ENCODE data around the gene AFAP1L2.
A peak's percentile ranks its signal among the peaks of the same experiment; 100 is the strongest.
"Not testable (repeated sequence)": the region's sequence is repeated elsewhere in the genome, so short reads cannot be mapped to it uniquely, and the experiment has no call there.

Gene AFAP1L2

DNA sequence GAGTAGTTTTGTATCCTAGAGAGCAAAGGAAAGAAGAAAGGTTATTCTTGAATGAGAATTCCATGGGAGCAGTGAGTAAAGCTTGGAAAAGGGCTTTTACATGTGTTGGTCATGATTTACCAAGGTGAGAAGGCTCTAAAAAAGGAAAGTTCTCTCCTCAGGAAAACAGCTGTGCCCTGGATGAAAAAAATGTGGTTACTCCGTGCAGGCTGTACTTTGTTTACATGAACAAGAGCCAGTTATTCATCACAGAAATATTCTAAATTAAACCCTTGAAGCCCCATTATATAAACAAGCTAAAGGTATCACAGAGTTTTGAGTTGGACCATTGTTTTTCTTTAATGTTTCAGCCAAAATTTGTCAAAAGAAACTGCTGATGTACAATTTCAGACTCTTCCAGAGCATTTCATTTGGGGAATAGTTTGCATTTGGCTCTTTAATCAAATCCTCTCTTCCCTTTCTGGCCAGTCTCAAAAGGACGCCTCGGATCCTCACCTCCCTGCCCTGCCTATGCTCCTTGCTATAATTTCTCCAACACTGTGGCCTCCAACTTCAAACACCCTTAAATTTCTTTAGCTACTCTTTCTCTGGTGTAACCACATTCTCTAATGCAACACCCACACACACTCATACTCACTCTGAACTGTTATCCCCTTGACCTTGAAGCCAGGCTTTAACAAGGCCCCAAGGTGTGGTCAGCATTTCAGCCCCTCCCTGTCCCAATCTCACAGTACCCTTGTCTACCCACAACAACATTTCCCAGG is 47.4 kb downstream of the AFAP1L2 start:
- DNase-seq = no peak

- no peak for DNase-seq
Measured at GRCh38 chr10:114356126-114356525, 48.2 kb downstream of the AFAP1L2 start.

GRCh38 chr10:114353383-114353782 is 50.9 kb downstream of the AFAP1L2 start:
- DNase-seq = no peak

- DNase-seq = peak; percentile 4
Measured at GRCh38 chr10:114352653-114353298, 51.5 kb downstream of the AFAP1L2 start.

DNA sequence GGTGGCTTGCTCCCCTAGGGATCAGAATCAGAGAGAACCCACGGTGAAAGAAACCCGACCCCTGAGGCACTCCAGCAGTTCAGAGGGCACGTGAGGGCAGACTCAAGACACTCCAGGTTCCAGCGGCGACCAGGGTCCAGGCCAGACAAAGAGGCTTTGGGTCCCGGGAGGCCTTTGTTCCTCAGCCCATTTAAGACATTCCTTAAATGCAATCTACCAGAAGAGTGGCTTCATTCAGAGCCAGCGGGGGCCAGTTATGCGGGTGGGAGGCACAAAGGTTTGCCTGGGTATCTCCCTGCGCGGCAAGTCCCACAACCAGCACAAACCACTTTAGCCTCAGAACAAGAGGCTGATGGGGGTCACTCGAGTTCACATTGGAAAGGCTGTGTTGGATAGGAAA is 53.6 kb downstream of the AFAP1L2 start:
- no peak for DNase-seq

DNA sequence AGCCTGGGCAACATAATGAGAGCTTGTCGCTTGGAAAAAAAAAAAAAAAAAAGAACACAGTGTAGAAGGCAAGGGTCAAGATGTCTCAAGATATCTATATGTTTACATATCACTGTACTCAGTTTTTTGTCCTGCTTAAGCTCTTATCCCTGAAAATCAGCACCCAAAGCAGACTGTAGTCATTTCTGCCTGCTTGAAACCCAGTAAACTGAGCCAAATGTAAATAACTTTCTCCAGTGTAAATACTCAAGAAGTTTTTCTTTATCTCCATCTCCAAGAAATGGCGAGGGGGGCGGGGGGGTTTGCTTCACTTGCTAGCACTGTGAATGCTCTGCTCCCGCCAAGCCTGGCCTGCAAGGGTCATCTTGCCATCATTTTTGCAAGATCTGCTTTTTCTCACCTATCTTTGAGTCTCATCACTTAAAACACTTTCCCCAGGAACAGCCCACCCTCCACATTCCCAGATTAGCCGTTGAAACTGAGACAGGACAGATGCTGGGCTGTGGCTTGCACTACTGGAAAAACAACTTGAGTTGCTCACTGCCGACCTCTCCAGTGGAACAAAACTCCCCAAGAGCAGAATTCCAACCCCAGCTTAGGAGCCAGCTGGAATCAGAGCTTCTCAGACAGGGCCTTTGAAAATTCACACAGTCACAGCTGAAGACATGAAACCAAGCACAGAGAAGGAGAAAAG is 54.6 kb downstream of the AFAP1L2 start:
- DNase-seq = no peak

DNA sequence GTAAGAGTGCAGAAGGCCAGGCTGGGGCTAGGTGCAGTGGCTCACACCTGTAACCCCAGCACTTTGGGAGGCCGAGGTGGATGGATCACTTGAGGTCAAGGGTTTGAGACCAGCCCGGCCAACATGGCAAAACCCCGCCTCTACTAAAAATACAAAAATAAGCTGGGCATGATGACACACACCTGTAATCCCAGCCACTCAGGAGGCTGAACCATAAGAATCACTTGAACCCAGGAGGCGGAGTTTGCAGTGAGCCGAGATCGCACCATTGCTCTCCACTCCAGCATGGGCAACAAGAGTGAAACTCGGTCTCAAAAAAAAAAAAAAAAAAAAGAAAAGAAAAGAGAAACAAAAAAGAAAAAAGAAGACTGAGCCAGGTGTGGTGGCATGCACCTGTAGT is 55.2 kb downstream of the AFAP1L2 start:
- DNase-seq = not testable (repeated sequence)

GRCh38 chr10:114347791-114348190 is 56.5 kb downstream of the AFAP1L2 start:
- DNase-seq = no peak

DNA sequence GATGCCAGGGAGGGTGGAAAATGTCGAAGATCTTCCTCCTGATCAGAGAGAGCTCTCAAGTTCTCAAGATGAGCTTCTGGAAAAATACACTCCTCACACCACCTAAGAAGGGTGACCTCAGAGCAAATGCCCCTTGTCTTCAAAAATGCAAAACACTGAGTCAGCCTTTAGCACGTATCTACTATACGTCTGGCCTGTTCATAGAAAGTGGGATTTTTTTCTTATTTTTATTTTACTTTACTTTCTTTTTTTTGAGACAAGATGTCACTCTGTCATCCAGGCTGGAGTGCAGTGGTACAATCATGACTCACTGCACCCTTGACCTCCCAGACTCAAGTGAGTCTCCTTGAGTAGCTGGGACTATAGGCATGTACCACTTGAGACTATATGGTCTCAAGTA is 57.1 kb downstream of the AFAP1L2 start:
- no peak for DNase-seq

DNA sequence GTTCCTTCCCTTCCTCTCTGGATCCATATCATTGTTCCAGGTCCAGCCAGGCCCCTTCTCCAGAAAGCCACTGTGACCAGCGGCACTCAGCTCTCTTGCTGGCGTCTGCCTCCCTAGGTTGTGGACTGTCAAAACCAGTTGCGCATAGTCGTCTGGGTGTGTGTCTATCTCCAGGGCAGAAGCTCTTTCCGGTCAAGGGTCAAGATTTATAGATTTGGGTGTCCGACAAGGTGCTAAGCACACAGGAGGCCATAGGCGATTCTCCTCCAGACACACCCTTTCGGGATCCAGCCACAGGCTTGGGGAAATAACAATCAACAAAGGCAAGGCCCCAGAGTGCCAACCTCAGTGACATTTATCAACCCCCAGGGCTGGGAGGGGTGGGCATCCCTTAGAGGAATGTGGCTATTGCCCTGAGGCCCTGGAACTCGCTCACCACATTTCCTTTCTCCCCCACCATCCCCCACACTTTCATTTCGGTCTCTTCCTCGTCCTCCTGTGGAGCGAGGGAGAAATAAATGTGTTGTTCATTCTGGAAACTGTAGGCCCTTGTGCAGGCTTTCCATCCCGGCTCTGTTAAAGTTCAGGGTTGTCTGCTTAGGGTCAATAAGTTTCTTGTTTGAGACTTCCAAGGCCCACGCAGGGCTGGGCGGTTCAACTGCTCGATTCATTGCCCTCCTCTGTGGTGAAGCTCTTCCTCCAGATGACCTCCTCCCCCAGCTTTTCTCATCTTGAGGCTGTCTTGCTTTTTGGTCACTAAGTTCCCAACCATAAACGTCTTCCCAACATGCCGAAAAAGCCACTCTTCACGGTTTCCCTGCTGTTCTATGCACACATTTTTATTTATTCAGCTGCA is 57.9 kb downstream of the AFAP1L2 start:
- no peak for DNase-seq

DNA sequence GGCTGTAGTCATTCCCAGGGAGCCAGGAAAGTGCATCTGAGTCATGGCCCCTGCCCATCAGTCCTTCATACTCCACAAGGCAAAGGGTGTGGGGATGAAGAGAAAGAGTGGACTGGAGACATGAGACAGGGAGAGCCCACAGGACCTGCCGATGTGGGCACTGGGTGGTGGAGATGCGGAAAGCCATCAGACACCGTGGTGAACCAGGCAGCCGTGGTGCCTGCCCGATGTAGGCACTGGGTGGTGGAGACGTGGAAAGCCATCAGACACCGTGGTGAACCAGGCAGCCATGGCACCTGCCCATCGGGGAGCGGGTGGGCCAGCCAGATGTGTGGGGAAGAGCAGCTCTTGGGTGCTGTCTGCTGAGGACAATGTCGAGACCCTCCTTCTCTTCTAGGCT is 58.6 kb downstream of the AFAP1L2 start:
- DNase-seq = no peak

- DNase-seq = no peak
Measured at GRCh38 chr10:114343623-114344505, 60.4 kb downstream of the AFAP1L2 start.

DNA sequence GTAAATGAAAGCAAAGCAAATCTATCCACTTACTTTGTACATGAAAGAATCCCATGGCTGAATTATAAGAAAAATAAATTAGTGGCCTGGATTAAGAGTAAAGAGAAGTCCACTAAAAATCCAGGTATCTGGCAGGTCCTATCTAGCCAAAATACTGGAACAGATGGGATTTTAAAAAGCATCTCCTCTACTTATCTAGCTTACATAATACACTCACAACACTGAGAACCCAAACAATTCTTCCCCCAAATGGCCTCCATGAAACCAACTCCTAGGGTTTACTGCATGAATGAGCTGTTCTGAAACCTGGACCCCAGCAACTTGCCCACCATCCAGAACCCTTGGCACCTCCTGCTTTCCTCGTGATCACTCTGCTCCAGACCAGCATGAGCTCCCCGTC is 61.3 kb downstream of the AFAP1L2 start:
- no peak for DNase-seq

DNA sequence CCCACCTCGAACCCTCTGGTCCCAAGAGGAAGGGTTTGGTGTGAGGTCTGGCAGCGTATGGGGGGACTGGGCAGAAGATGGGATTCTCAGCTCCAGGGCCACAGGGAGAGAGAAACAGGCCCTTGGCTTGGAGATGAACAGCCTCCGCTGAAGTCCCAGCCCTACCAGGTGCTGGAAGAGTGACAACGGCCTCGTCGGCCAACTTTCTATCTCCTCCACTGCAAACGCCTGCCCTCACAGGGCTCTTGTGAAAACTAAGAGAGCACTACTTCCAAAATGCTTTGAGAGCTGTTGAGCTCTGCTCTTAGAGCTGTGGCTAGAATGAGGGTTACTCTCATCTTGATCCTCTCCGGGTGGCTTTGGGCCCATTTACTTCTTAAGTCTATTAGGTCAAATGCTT is 63.5 kb downstream of the AFAP1L2 start:
- DNase-seq = no peak

DNA sequence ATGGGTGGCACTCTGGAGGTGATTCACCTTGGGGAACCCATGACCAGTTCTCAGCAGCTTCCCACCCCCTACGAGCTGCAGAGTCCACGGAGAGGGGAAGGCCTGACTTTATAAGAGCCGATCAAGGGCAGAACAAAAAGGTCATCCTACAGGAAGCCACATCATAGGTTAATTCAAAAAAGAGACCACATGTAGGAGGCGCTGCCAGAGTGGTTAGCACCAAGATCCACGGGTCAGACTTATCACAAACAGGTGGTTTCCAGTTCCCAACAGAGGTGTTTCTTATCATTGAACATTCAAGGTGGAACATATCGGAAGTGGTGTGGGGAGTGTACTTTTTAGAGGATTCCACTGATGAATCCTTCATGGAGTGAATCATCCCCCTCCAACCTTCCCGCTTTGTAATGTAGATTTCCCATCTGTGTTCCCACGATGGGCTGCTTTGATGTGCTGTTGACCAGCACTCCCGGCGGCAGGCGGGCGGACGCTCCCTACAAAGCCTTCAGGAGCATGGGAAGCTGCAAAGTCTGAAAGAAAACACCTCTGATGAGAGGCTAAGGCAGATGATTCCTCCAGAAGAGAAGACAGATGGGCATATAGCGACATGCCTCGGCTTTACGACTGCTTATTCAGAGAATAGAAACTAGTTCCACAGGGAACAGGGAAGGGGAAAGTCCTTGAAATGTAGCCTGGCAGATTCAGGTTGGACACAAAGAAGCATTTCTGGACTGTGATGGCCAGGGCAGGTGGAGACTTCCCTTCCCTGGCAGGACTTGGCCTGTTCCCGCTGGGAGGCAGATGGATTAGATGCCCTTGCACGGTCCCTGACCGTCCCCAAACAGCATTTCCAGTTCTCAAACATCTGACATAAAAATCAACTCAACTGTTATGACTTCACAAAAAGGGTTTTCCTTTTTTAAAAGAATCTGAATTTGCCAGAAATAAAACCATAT is 66.5 kb downstream of the AFAP1L2 start:
- DNase-seq = no peak

DNA sequence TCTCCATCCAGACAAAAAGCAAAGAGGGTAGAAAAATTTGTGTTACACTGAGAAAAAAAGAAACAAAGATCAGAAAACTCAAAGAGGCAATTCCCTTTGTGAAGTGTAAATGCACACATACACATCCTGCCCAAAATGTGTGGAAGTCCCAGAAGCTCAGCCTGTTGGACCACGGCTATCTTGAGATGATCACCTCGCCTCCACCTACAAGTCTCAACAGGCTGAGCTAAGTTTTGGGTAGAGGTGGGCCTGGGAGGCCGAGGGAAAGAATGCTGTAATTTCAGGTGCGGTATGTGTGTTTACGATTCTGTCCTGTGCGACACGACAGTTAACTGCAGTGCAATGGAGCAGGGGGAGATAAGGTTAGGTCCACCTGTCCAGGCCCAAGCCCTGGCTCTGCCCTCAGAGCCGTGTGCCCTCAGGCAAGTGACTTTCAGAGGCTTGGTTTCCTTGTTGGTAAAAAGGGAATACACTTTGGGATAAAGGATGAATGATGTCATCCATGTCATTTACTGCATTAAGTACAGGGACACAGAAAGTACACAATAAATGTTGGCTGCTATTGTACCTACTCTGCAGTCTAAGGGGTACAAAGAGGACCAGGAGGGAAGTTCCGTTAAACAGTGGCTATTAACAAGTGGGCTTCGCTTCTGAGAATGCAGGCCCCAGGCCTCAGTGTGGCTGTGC is 67.3 kb downstream of the AFAP1L2 start:
- no peak for DNase-seq

GRCh38 chr10:114335614-114336013 is 68.7 kb downstream of the AFAP1L2 start:
- DNase-seq = no peak

DNA sequence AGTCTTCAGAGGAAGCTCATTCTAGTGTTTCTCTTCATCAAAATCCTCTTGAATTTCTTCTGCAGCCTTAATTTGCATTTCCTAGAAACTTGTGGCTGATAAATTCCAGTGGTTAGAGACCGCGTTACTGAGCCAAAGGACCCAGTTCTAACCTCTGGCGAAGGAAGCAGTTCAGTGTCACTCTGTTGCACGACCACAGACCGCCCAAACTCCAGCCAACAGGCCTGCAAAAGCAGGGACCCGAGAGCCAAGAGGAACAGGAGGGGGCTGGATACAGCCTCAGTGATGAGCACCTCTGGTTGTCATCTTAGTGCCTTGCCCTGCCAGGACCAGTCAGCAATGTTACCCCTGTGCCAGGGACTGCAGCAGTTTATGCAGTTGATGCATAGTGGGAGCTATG is 70.0 kb downstream of the AFAP1L2 start:
- DNase-seq = no peak

- not testable (repeated sequence) for DNase-seq
Measured at GRCh38 chr10:114333441-114333840, 70.9 kb downstream of the AFAP1L2 start.

All from suppressor macrophage treated with lipopolysaccharide for 4 hours (primary cell).